ENCODE measurements around the gene FOXO3B.
"Not testable (repeated sequence)": the region's sequence is repeated elsewhere in the genome, so short reads cannot be mapped to it uniquely, and the experiment has no call there.

GRCh38 chr17:18661924-18662624, 20.0 kb downstream of the FOXO3B start:
- TF ChIP-seq TCF12 (IDR thresholded peaks at IDR 0.05; ENCODE audit: low read depth, low read length); GABPA (IDR thresholded peaks at IDR 0.05; ENCODE audit: low read depth); KDM1A (IDR thresholded peaks at IDR 0.05; ENCODE audit: borderline replicate concordance); CHD1 (IDR thresholded peaks at IDR 0.05; ENCODE audit: low read depth, low read length); BRCA1 (IDR thresholded peaks at IDR 0.05; ENCODE audit: low read depth, low read length); CEBPB (IDR thresholded peaks at IDR 0.05; ENCODE audit: borderline replicate concordance in 1 of 2, low read depth in 2 of 2, low read length in 2 of 2); TAF1 (IDR thresholded peaks at IDR 0.05; ENCODE audit: borderline replicate concordance, low read depth, low read length); HDGF (IDR thresholded peaks at IDR 0.05); ESRRA (IDR thresholded peaks at IDR 0.05; ENCODE audit: low read length); POLR2A (IDR thresholded peaks at IDR 0.05; ENCODE audit: low read depth, low read length): not testable (repeated sequence)
- TF ChIP-seq, protein P1, sequence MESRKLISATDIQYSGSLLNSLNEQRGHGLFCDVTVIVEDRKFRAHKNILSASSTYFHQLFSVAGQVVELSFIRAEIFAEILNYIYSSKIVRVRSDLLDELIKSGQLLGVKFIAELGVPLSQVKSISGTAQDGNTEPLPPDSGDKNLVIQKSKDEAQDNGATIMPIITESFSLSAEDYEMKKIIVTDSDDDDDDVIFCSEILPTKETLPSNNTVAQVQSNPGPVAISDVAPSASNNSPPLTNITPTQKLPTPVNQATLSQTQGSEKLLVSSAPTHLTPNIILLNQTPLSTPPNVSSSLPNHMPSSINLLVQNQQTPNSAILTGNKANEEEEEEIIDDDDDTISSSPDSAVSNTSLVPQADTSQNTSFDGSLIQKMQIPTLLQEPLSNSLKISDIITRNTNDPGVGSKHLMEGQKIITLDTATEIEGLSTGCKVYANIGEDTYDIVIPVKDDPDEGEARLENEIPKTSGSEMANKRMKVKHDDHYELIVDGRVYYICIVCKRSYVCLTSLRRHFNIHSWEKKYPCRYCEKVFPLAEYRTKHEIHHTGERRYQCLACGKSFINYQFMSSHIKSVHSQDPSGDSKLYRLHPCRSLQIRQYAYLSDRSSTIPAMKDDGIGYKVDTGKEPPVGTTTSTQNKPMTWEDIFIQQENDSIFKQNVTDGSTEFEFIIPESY (IDR thresholded peaks at IDR 0.05), result not testable (repeated sequence)
- TF ChIP-seq, protein P2, sequence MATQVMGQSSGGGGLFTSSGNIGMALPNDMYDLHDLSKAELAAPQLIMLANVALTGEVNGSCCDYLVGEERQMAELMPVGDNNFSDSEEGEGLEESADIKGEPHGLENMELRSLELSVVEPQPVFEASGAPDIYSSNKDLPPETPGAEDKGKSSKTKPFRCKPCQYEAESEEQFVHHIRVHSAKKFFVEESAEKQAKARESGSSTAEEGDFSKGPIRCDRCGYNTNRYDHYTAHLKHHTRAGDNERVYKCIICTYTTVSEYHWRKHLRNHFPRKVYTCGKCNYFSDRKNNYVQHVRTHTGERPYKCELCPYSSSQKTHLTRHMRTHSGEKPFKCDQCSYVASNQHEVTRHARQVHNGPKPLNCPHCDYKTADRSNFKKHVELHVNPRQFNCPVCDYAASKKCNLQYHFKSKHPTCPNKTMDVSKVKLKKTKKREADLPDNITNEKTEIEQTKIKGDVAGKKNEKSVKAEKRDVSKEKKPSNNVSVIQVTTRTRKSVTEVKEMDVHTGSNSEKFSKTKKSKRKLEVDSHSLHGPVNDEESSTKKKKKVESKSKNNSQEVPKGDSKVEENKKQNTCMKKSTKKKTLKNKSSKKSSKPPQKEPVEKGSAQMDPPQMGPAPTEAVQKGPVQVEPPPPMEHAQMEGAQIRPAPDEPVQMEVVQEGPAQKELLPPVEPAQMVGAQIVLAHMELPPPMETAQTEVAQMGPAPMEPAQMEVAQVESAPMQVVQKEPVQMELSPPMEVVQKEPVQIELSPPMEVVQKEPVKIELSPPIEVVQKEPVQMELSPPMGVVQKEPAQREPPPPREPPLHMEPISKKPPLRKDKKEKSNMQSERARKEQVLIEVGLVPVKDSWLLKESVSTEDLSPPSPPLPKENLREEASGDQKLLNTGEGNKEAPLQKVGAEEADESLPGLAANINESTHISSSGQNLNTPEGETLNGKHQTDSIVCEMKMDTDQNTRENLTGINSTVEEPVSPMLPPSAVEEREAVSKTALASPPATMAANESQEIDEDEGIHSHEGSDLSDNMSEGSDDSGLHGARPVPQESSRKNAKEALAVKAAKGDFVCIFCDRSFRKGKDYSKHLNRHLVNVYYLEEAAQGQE (IDR thresholded peaks at IDR 0.05; ENCODE audit: low read depth, low read length), result not testable (repeated sequence)
- TF ChIP-seq, protein P3, sequence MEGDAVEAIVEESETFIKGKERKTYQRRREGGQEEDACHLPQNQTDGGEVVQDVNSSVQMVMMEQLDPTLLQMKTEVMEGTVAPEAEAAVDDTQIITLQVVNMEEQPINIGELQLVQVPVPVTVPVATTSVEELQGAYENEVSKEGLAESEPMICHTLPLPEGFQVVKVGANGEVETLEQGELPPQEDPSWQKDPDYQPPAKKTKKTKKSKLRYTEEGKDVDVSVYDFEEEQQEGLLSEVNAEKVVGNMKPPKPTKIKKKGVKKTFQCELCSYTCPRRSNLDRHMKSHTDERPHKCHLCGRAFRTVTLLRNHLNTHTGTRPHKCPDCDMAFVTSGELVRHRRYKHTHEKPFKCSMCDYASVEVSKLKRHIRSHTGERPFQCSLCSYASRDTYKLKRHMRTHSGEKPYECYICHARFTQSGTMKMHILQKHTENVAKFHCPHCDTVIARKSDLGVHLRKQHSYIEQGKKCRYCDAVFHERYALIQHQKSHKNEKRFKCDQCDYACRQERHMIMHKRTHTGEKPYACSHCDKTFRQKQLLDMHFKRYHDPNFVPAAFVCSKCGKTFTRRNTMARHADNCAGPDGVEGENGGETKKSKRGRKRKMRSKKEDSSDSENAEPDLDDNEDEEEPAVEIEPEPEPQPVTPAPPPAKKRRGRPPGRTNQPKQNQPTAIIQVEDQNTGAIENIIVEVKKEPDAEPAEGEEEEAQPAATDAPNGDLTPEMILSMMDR (IDR thresholded peaks at IDR 0.05 in 2 of 3, conservative IDR thresholded peaks at IDR 0.05 in 1 of 3; ENCODE audit: control insufficient read depth in 2 of 3, extremely low read depth in 1 of 3, insufficient read depth in 1 of 3, low read depth in 3 of 3, low read length in 3 of 3), result not testable (repeated sequence)

Data from GM12878 (cell line).